Bronchial epithelial cell (primary cell): Measurements from ENCODE around the gene INPP5F. TPM values are rescaled to one million over a fixed set of nuclear protein-coding genes. Genes with fewer than 3 reads are reported as not detected.

Experiments used
- DNase-seq: peaks from one replicate; pipeline ENCODE4 v3.0.0-alpha.2; 2010; ENCODE audit warnings: low read depth
- FAIRE-seq: peaks from 2 replicates; lab custom pipeline; 2011; peaks lifted over from hg19 to GRCh38; lab: Jason Lieb, UNC
- H3K27me3 ChIP-seq: 2 replicates; pipeline ENCODE4 v1.5.1; 2011; ENCODE audit warnings: low read length; ENCODE audit not compliant: control insufficient read depth, insufficient read depth
- H3K36me3 ChIP-seq: 2 replicates; pipeline ENCODE4 v1.5.1; 2011; ENCODE audit warnings: low read length; ENCODE audit not compliant: control insufficient read depth, insufficient read depth
- H3K4me3 ChIP-seq: 2 replicates; pipeline ENCODE4 v1.5.1; 2011; ENCODE audit warnings: mild to moderate bottlenecking, low read depth, low read length, control low read depth
- total RNA-seq: library from RNA; depleted of rRNA; stranded (reverse); fragments of >200 nt; gene quantifications from 2 replicates; pipeline ENCODE4 v1.2.1, GENCODE V29; 2014
- TF ChIP-seq, protein P1 (sequence below): IDR thresholded peaks from 2 replicates; pipeline ENCODE4 v1.5.1; 2011; ENCODE audit warnings: mild to moderate bottlenecking, moderate library complexity, low read length, control low read depth, inconsistent platforms; ENCODE audit not compliant: insufficient read depth, severe bottlenecking

Gene INPP5F
- total RNA-seq, 1 donor from 2014 or later, result 11.6 TPM

DNA sequence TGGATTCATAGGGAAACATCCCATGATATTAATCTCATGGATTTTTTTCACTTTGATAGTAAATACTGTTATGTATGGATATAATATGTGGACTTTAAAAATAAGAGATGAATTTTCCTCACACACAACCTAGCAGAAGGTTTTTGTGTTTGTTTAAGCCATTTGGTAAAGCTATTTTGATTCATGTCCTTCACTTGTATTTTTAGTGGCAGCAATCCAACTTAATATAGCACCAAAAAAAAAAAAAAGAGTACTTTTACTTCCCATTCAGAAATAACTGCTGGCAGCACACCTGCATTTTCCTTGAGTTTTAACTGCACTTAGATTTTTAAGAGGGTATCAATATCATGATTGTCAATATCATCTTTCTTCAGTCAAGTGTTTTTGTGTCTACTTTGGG is 86.8 kb downstream of the INPP5F start:
- FAIRE-seq (no peak), DNase-seq (no peak)
- Histone ChIP-seq H3K36me3 (peaks cover 2% of the 10 kb centered on the region), H3K4me3 (no peak overlapping the region), H3K27me3 (no peaks in the 10 kb centered on the region)
- TF ChIP-seq, protein P1, sequence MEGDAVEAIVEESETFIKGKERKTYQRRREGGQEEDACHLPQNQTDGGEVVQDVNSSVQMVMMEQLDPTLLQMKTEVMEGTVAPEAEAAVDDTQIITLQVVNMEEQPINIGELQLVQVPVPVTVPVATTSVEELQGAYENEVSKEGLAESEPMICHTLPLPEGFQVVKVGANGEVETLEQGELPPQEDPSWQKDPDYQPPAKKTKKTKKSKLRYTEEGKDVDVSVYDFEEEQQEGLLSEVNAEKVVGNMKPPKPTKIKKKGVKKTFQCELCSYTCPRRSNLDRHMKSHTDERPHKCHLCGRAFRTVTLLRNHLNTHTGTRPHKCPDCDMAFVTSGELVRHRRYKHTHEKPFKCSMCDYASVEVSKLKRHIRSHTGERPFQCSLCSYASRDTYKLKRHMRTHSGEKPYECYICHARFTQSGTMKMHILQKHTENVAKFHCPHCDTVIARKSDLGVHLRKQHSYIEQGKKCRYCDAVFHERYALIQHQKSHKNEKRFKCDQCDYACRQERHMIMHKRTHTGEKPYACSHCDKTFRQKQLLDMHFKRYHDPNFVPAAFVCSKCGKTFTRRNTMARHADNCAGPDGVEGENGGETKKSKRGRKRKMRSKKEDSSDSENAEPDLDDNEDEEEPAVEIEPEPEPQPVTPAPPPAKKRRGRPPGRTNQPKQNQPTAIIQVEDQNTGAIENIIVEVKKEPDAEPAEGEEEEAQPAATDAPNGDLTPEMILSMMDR, result no peak

DNA sequence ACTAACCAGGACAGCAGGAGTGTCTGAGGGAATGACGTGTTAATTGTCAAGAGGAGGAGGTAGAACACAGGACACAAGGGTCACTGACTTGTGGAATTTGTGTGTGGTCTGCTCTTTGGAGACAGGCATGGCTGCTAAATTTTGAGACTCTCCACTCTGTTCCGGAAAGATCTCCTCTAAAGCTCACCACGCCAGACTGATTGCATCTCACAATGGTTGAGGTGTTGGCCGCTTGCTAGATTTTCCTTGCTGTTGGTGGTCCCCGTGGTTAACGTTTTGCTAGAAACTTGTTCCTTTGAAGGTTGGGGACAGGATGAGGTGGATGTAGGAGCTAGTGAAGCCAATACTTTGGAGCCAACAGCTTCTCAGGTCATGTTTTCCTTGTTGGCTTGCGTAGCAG is 89.8 kb downstream of the INPP5F start:
- Histone ChIP-seq H3K27me3 (no peaks in the 10 kb centered on the region), H3K4me3 (no peak overlapping the region), H3K36me3 (peaks cover 2% of the 10 kb centered on the region)
- FAIRE-seq (no peak), DNase-seq (no peak)
- TF ChIP-seq, protein P1, result no peak

DNA sequence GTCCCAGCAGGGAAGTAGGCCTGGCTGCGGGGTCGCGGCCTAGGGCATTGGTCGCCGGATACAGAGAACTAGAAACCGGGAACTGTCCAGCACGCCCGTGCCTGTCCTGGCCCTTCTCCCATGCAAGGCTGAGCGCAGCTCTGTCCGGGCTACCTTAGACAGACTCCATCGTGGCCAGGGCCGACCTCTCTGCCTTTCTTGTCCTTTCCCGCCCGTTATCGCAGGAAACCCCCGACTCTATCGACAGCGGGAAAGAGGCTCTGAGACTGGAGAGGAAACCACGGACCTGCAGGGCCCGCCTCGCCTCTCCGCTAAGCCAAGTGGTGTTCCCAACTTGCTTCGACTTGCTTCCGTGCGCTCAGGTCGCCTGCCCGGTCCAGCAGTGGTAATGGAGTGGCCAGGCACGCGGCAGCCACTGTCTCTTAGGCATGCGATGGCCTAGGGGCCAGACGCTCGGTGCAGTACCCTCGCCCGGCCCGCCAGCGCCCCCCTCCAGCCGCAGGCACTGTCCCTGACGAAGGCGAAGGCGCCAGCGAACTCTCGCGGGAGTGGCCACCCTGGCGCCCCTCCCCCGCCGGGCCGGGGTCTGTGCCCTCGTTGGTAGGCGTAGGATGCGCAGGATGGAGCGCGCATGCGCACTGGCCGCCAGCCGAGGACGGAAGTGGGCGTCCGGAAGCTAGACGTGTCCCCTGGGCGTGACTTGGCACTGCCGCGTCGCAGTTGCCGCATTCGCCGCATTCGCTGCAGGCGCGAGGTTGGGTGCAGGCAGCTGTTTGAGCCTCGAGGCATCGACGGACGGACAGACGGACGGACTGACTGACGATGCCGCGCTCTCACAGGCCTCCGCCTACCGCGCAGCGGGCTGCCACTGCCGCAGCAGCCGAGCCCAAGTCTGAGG is 92.4 kb downstream of the INPP5F start:
- no peak for FAIRE-seq
- TF ChIP-seq, protein P1, result no peak

DNA sequence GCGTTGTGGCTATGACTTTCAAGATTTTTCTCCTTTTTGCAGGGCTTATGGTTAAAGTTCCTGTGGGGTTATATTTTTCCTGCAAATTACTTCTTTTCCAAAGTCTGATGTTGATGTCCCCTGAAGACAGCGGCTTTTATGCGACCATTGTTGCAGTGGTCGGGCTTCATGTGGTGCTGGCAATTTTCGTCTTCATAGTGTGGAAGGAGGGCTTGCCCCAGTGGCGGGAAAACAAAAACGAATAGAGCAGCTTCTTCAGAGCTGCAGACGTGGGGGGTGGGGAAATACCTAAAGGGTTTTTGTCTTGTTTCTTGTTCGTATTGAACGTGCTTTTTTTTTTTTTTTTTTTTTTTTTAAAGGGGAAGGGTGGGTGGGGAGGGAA is 93.0 kb downstream of the INPP5F start:
- FAIRE-seq (no peak), DNase-seq (no peak)
- TF ChIP-seq, protein P1, result no peak
- Histone ChIP-seq H3K27me3 (no peaks in the 10 kb centered on the region), H3K36me3 (peaks cover 2% of the 10 kb centered on the region), H3K4me3 (peak overlapping the region; percentile 34)

More for the DNA sequence above, 92.4 kb downstream of the INPP5F start:
- H3K36me3 ChIP-seq, result peaks cover 2% of the 10 kb centered on the region
- no peaks in the 10 kb centered on the region for H3K27me3 ChIP-seq
- peak overlapping the region; percentile 34 for H3K4me3 ChIP-seq
- DNase-seq, result peak; percentile 36

DNA sequence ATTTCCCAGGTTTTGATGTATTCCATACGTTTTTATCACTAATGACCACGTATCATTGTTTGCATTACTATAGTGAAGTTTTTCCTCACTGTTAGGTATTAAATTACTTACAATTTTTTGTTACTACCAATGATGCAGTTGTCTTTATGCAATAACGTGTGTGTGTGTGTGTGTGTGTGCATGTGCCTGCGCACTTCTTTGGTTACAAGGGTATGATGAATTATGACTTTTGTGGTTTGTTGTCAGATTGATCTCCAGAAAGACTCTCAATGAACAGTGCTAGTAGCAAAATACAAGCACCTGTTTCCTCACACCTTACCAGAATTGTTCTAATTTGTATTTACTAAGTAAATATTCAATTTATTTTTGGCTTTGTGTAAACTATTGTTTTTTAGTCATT is 95.3 kb downstream of the INPP5F start:
- no peak for DNase-seq
- no peaks in the 10 kb centered on the region for H3K36me3 ChIP-seq
- TF ChIP-seq, protein P1, result no peak
- no peak overlapping the region for H3K4me3 ChIP-seq
- no peaks in the 10 kb centered on the region for H3K27me3 ChIP-seq
- no peak for FAIRE-seq

DNA sequence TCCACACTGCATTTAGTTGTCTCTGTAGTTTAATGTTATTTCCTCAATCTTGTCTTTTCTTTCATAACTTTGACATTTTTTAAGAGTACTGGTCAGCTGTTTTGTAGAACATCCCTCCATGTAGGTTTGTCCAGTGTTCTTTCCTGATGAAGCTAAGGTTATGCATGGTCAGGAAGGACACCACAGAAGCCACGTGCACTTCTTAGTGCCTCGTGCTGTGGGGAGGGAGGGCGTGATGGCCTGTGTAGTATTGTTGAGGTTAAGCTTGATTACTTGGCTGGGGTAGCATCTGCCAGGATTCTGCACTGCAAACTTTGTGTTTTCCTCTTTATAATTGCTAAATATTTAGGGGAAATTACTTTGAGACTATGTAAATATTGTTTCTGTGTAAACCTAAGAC is 98.4 kb downstream of the INPP5F start:
- no peaks in the 10 kb centered on the region for H3K36me3 ChIP-seq
- no peaks in the 10 kb centered on the region for H3K27me3 ChIP-seq
- DNase-seq (no peak), FAIRE-seq (no peak)
- H3K4me3 ChIP-seq, result no peak overlapping the region
- TF ChIP-seq, protein P1, result no peak
